ENCODE data around the gene KRT36. TPM values are rescaled to one million over a fixed set of nuclear protein-coding genes. Genes with fewer than 3 reads are reported as not detected.

KRT36 gene
- total and polyA plus RNA-seq, 10 donors = 0.20 to 2.7 (median 0.36) TPM; not detected in 1

DNA sequence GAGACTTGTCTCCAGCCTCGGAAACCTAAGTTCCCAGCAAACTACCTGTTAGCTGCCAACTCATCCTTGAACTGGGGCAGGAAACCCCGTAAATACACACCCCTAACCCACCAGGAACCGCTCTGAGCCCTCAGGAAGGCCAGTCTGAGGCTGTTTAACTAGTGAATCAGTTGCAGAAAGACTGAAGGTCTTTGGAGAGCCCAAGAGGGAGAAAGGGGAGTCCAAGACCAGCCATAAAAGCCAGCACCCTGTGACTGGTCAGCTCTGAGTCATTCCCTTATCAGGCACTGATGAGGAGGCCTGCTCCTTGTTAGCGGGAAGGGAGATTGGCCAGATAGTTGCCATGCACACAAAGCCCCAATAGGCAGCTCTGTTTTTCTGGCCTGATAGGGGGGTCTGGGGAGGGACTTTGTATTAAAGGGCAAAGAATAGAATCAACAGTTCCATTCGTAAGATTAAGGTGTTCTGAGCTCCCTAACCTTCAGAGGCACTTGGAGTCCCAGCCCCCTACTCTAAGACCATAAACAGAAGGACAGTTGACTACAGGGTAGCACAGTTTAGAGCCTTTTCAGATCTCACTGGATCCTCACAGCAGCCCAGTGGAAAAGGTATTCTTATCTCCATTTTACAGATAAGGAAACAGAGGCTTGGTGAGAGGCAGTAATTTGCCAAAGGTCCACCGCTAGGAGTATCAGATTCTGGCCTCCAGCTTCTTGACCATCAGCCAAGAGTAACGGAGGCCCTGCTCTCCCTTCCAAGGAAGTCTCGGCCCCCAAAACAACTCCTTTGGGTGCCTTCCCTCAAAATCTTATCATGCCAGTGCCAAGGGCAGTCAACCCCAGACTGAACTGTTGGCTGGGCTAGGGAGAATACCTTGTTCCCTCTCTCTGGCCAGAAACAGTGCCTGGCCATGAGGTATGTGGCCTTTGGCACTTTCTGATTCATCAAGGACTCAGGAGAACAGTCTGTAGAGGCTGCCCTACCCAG is 40.6 kb upstream of the KRT36 start:
- intact Hi-C loops (cut with DNase I; ENCODE audit: low total_unique reads) = no loop called here
- H3K36me3 ChIP-seq = no peaks in the 10 kb centered on the region
- WGBS, 5 donors = 65 to 85% (median 80%) methylated on average over 6 to 8 of the region's 8 CpGs
- DNase-seq = no peak
- H3K9me3 ChIP-seq = no peaks in the 10 kb centered on the region
- no peak overlapping the region for H3K4me3 ChIP-seq
- TF ChIP-seq POLR2A (IDR thresholded peaks at IDR 0.05) (no peak), POLR2AphosphoS5 (IDR thresholded peaks at IDR 0.05) (no peak)
- TF ChIP-seq, protein P1, sequence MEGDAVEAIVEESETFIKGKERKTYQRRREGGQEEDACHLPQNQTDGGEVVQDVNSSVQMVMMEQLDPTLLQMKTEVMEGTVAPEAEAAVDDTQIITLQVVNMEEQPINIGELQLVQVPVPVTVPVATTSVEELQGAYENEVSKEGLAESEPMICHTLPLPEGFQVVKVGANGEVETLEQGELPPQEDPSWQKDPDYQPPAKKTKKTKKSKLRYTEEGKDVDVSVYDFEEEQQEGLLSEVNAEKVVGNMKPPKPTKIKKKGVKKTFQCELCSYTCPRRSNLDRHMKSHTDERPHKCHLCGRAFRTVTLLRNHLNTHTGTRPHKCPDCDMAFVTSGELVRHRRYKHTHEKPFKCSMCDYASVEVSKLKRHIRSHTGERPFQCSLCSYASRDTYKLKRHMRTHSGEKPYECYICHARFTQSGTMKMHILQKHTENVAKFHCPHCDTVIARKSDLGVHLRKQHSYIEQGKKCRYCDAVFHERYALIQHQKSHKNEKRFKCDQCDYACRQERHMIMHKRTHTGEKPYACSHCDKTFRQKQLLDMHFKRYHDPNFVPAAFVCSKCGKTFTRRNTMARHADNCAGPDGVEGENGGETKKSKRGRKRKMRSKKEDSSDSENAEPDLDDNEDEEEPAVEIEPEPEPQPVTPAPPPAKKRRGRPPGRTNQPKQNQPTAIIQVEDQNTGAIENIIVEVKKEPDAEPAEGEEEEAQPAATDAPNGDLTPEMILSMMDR (IDR thresholded peaks at IDR 0.05 in 8 of 11, conservative IDR thresholded peaks at IDR 0.05 in 3 of 11) = no peak
- no peak overlapping the region for H3K27ac ChIP-seq
- H3K4me1 ChIP-seq = peaks cover 4 to 20% (median 14%) of the 10 kb centered on the region in 6 donors
- peaks cover 8 to 96% (median 42%) of the 10 kb centered on the region in 7 donors for H3K27me3 ChIP-seq (replicated peaks in 1 of 7)

DNA sequence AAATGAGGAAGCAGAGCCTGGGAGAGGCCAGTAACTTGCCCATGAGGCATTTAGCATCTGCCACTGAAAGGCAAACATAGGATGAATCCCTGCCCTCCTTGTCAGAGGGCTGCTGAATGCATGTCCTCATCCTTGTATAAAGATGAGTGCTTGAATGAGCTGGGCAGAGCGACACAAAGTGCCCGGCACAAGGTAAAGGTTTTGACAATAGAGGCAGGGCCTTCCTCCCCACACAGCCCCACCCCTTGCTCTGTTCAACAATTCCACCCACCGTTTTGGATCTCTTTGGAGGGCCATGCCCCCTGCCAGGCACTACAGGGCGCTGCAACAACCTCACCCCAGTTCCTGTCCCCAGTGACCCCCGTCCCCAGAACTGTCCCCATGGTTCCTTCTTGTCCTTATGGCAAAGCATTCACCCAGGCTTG is 39.8 kb upstream of the KRT36 start:
- no peak overlapping the region for H3K4me3 ChIP-seq
- H3K4me1 ChIP-seq = peaks cover 4 to 20% (median 14%) of the 10 kb centered on the region in 6 donors
- no peaks in the 10 kb centered on the region for H3K9me3 ChIP-seq
- H3K27ac ChIP-seq = no peak overlapping the region
- no peaks in the 10 kb centered on the region for H3K36me3 ChIP-seq
- no peak for TF ChIP-seq POLR2AphosphoS5 (IDR thresholded peaks at IDR 0.05)
- TF ChIP-seq, protein P1 (IDR thresholded peaks at IDR 0.05 in 8 of 11, conservative IDR thresholded peaks at IDR 0.05 in 3 of 11) = no peak
- TF ChIP-seq POLR2A (IDR thresholded peaks at IDR 0.05) = no peak
- intact Hi-C loops (cut with DNase I; ENCODE audit: low total_unique reads) = no loop called here
- H3K27me3 ChIP-seq (replicated peaks in 1 of 7) = peaks cover 8 to 95% (median 42%) of the 10 kb centered on the region in 7 donors
- WGBS, 5 donors = 49 to 73% (median 59%) methylated on average over 5 of the region's 5 CpGs
- DNase-seq = no peak

DNA sequence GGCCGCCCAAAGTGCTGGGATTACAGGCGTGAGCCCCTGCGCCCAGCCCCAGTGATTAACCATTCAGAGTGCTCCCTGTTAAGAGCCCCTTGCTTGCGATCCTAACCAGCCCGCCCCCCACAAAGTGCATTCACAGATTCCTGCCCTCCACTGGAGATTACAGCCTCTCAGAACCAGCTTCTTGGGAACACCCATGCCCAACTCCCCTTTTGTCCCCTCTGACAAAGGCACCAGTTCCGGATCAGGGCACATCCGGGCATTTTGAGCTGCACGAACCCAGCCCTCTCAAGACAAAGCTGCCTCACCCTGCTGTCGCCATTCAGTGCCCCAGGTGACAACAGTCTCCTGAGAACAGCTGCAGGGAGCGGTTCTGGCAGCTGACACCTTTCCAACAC is 39.2 kb upstream of the KRT36 start:
- Histone ChIP-seq H3K27ac (no peak overlapping the region), H3K27me3 (replicated peaks in 1 of 7) (peaks cover 8 to 91% (median 42%) of the 10 kb centered on the region in 7 donors), H3K36me3 (no peaks in the 10 kb centered on the region), H3K4me1 (peaks cover 4 to 20% (median 14%) of the 10 kb centered on the region in 6 donors), H3K9me3 (no peaks in the 10 kb centered on the region), H3K4me3 (no peak overlapping the region)
- no peak for DNase-seq
- TF ChIP-seq POLR2AphosphoS5 (IDR thresholded peaks at IDR 0.05) (no peak), POLR2A (IDR thresholded peaks at IDR 0.05) (no peak)
- TF ChIP-seq, protein P1 (IDR thresholded peaks at IDR 0.05 in 8 of 11, conservative IDR thresholded peaks at IDR 0.05 in 3 of 11) = no peak
- 37 to 44% (median 42%) methylated on average over 10 of the region's 10 CpGs for WGBS, 5 donors
- intact Hi-C loops (cut with DNase I; ENCODE audit: low total_unique reads) = no loop called here

Measured in spleen (tissue), 11 donors.